A549 (cell line): ENCODE measurements around the gene CUL7.

Experiments
- CTCF ChIP-seq: fragments of >200 bp; sonication (Bioruptor Twin); formaldehyde crosslinking; IDR thresholded peaks from 3 replicates; pipeline ENCODE4 v1.5.1; 2016
- EP300 ChIP-seq, 2 experiments: fragments of >200 bp; sonication (Bioruptor Twin); formaldehyde crosslinking; IDR thresholded peaks; 2 replicates in 1 of 2; 3 replicates in 1 of 2; pipeline ENCODE4 v1.6.1; 2016 to 2017
- GATA3 ChIP-seq: IDR thresholded peaks from 2 replicates; pipeline ENCODE4 v1.6.1; 2012; ENCODE audit warnings: borderline replicate concordance
- JUN ChIP-seq, 2 experiments: fragments of >200 bp; sonication (Bioruptor Twin); formaldehyde crosslinking; IDR thresholded peaks; 2 replicates in 1 of 2; 3 replicates in 1 of 2; pipeline ENCODE4 v1.6.1; 2016 to 2017
- POLR2AphosphoS2 ChIP-seq: conservative IDR thresholded peaks from 2 replicates; pipeline ENCODE4 v1.6.1; 2012; ENCODE audit warnings: low read length, improper control_type of control experiment, inconsistent platforms
- SREBF2 ChIP-seq: fragments of 450-650 bp; IDR thresholded peaks from 2 replicates; pipeline ENCODE4 v1.6.1; 2014; ENCODE audit warnings: mild to moderate bottlenecking, moderate library complexity
- TF ChIP-seq, protein P1 (sequence below): IDR thresholded peaks from 2 replicates; pipeline ENCODE4 v1.6.1; 2012

DNA sequence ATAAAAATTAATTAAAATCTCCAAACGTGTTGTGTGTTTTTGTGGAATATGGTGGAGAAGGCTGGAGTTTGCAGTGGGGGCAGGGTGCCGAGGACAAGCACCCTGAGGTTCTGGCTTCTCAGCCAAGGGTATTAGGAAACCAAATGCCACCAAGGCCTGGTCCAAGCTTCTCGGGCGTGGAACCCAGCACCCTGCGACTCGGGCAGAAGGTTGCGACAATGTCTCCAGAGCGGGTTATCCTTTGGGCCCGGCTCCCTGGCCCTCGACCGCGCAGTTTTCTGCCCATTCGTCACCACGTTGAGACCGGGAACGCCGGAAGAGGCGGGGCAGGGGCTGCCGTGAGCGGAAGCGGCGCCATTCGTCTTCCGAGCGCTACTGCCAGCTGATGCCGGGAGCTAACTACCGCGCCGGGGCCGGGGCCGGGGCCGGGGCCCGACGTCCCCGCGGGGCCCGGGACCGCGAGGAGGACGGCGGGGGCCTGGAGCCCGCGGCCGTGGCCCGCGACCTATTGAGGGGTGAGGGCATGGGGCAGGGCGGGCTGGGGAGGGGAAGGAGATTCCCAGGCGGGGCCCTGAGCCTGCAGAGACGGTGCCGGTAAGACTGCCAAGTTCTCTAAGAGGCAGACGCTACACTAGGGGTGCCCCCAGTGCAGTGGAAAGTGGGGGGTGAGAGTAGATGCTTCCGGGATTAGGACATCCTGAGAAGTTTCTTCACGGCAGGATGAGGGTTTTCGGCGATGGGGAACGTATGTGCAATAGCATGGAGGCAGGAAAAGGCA lies 32.2 kb downstream of the CUL7 start, which contains the start of gene RRP36:
- no peak for TF ChIP-seq POLR2AphosphoS2
- no peak for TF ChIP-seq CTCF
- TF ChIP-seq GATA3, result no peak
- TF ChIP-seq SREBF2, result no peak
- TF ChIP-seq, protein P1, sequence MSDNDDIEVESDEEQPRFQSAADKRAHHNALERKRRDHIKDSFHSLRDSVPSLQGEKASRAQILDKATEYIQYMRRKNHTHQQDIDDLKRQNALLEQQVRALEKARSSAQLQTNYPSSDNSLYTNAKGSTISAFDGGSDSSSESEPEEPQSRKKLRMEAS, result peak; percentile 72
- TF ChIP-seq JUN (IDR thresholded peaks at IDR 0.05), result peak; percentile 59 to 86; a peak in 4 of 5 replicates
- no peak for TF ChIP-seq EP300 (IDR thresholded peaks at IDR 0.05)
